HG03135 (cell line): ENCODE results near the gene MT1E.
"Not testable (repeated sequence)": the region's sequence is repeated elsewhere in the genome, so short reads cannot be mapped to it uniquely, and the experiment has no call there.

Source experiments
- ATAC-seq: cut with Tn5 transposase; IDR thresholded peaks from one replicate; pipeline ENCODE4 v1.9.1; 2021; ENCODE audit warnings: mild to moderate bottlenecking, moderate library complexity; ENCODE audit not compliant: unreplicated experiment

MT1E gene

DNA sequence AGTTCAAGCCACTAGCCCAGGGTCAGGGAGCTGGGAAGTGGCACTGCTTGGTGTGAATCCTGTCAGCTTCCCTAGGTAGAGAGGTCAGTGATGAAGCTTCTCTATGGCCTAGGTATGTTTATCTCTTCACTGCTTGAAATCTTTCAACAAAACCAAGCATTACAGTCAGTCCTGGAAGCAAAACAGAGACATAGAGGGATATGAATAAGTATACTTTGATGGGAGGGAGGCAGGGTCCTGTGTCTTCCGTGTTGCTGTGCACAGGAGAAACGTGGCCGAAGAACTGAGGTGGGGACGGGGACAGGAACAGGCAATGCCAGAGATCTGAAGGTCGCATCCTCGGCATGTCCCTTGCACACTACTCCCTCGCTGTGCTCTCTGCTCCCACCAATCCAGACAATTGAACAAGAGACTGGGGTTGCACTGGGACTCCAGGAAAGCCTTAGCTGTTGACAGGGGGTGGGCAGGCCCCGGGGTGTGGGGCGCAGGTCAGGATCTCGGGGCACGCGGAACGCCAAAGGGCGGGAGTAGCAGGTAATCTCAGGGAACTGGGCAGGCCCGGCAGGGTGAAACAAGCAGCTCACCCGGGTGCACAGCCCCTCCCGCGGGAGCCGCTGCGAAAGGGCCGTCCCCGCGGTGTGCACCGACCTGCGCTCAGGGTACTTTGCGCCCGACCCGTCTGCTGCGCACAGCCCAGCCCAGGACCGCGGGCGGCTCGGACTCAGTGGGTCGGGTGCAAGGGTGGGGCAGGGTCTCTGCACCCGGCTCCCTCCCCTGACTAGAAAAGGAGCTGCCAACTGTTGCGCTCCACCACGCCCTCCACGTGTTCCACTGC lies 43.6 kb downstream of the MT1E start, which contains the start of gene MT1H:
Gene MT1H, plus strand, starts transcription at position 810 of the 835 bp plus-strand sequence. CDS start 71 bp downstream, outside the sequence.
- ATAC-seq, result no peak

DNA sequence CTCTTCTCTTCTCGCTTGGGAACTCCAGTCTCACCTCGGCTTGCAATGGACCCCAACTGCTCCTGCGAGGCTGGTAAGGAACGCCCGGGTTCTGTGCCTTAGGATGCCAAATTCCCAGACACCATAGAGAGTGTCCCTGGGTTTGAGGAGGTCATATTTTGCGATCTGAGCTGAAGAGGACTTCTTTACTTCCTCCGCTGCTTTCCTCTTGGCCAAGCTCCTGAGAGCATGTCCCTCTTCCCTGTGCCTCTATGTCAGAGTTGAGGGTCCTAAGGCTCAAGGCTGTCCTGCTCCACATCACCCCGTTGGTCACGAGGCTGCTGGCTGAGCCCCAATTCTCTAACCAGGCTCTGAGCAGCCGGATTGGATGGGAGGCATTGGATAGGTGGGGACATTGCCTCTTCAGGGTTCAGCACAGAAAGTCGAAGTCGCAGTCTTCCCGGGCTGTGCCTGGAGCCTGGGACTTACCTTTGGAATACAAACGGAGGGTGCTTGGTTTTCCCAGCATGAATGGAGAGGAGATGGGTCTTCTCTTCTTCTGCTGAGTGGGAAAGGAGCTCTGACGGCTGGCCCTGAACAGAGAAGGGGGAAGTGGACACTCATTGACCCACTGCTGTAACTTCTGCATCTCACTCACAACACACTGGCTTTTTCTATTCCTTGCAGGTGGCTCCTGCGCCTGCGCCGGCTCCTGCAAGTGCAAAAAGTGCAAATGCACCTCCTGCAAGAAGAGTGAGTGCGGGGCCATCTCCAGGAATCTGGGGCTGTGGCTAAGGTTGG lies 44.4 kb downstream of the MT1E start:
- ATAC-seq, result no peak

DNA sequence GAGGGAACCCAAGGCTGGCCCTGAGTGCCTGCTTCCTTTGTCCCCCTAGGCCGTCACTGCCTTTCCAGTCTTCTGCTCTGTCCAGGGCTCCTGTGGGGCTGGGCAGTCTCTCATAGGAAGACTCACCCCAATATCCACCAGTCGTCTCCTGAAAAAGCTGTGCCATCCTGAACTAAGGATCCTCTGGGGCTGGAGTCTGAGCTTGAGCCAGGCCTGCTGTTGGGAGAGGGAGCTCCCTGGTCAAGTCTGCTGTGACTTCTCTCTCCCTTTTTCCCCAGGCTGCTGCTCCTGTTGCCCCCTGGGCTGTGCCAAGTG lies 45.0 kb downstream of the MT1E start:
- ATAC-seq, result no peak

DNA sequence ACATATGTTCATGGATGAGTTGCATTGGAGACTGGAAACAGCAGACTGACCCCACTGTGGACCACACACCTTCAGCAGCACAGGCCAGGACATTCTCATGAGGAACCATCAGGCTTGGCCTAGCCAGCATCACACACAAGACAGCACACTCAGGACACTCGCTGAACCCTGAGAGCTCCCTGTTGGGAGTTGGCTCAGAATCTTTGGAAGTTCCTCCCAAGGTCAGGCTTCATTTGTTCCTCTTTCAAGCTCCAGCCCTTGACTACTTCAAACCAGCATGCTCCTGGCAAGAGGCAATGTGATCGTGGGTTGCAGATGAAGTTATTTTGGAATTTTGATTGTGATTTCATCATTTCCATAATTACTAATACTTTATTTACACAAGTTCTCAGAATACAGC lies 46.1 kb downstream of the MT1E start:
- not testable (repeated sequence) for ATAC-seq

DNA sequence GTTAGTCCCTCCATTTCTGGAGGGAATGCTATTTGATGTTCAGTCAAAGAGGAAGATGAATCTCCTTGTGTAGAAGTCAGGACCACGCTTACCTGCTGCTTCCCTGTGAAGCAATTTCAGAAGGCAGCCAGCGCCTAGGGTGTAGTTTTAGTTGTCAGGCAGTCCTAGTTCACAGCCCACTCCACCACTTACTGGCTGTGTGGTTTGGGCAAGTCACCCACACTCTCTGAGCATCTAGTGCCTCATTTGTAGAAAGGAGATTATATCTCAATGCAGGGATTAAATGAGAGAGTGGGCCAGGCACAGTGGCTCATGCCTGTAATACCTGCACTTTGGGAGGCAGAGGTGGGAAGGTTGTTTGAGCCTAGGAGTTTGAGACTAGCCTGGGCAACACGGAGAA lies 46.6 kb downstream of the MT1E start:
- ATAC-seq, result not testable (repeated sequence)

DNA sequence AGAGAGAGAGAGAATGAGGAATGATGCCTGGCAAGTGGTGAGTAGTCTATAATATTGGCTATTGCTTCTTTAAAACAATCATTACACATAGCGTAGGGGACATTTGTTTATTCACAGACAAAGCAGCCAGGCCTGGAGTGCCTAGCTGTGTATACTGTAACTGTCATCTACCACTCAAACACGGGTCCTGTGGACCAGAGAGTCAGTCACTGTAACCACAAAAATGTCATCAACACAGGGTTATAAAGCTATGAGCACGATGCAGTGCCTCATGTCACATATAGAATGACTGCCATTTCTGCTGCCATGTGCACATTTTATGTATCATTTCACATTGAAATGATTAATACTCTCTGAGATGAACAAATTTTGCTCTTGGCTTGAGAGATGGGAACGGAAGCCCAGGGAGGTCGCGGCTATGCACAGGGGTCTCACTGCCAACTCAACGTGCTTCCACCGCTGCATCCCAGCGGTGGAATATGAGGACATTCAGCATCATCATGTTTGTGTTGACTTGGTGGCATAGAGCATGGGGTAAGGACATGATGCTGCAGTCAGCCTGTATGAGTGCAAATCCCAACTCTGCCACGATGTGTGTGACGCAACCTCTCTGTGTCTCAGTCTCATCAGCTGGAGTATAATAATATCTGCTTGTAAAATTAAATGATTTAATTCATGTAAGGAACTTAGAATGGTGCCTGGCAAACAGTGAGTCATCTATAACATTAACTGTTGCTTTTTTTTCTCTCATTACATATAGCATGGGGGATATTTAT lies 47.4 kb downstream of the MT1E start:
- no peak for ATAC-seq

DNA sequence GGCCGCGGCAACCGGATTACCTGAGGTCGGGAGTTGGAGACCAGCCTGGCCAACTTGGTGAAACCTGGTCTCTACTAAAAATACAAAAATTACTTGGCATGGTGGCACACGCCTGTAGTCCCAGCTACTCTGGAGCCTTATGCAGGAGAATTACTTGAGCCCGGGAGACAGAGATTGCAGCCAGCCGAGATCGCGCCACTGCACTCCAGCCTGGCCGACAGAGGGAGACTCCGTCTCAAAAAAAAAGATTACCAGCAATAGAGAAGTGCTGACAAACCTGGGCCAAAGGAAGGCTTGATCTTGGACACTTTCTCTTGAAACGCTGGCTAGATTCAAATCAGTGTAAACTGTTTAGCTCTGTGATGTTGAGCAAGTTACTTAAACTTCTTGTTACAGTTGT lies 48.3 kb downstream of the MT1E start:
- no peak for ATAC-seq

DNA sequence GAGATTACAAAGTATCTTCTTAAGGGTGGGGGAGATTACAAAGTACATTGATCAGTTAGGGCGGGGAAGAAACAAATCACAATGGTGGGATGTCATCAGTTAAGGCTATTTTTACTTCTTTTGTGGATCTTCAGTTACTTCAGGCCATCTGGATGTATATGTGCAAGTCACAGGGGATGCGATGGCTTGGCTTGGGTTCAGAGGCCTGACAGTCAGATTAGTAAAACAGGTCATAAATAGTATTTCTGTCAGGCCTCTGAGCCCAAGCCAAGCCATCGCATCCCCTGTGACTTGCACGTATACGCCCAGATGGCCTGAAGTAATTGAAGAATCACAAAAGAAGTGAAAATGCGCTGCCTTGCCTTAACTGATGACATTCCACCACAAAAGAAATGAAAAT lies 49.0 kb downstream of the MT1E start:
- not testable (repeated sequence) for ATAC-seq

DNA sequence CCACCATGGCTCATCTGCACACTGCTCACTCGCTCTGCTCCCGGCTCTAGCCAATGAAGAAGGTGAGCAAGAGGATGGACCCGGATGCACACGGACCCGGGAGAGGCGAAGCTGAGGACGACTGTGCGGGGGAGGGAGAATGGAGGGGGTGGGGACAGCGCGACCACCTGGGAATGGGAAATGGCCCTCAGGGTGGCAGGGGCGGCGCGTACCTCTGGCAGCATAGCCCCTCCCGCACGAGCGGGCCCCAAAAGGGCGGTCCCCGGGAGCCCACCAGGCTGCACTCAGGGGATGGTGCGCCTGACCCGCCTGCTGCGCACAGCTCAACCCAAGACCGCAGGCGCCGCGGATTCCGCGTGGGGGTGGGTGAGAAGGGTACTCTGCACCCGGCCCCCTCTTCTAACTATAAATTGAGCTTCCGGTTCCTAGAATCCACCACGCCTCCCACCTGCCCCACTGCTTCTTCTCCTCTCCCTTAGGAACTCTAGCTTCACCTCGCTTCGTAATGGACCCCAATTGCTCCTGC lies 50.2 kb downstream of the MT1E start:
- ATAC-seq, result no peak
